Muscle layer of colon (tissue), 2 donors: Measurements from ENCODE around the gene ZCWPW1.
"Not testable (repeated sequence)": the region's sequence is repeated elsewhere in the genome, so short reads cannot be mapped to it uniquely, and the experiment has no call there.

Source experiments
- H3K27ac ChIP-seq: one replicate; pipeline ENCODE4 v1.7.0; 2013; ENCODE audit warnings: low read depth, mild to moderate bottlenecking, low read length, moderate library complexity
- H3K27me3 ChIP-seq, 2 donors: one replicate each; pipeline ENCODE4 v1.7.0; 2013; ENCODE audit warnings: low read length in 2 of 2, mild to moderate bottlenecking in 2 of 2; ENCODE audit not compliant: insufficient read depth in 2 of 2, control insufficient read depth in 1 of 2
- H3K36me3 ChIP-seq: one replicate; pipeline ENCODE4 v1.7.0; 2013; ENCODE audit warnings: mild to moderate bottlenecking, low read length; ENCODE audit not compliant: insufficient read depth
- H3K4me1 ChIP-seq: one replicate; pipeline ENCODE4 v1.7.0; 2013; ENCODE audit warnings: mild to moderate bottlenecking, low read length; ENCODE audit not compliant: insufficient read depth
- H3K4me3 ChIP-seq, 2 donors: one replicate each; pipeline ENCODE4 v1.7.0; 2013; ENCODE audit warnings: low read length in 2 of 2, low read depth in 1 of 2, mild to moderate bottlenecking in 1 of 2, moderate library complexity in 1 of 2
- H3K9ac ChIP-seq: one replicate; pipeline ENCODE4 v1.7.0; 2013; ENCODE audit warnings: low read length
- H3K9me3 ChIP-seq: one replicate; pipeline ENCODE4 v1.7.0; 2013; ENCODE audit warnings: mild to moderate bottlenecking, low read length
- donor health status: abdominal sarcoma.
- donor health status: Adenocarcinoma of cecum.

ZCWPW1 gene

GRCh38 chr7:100353685-100354330 is 74.7 kb downstream of the ZCWPW1 start:
- Histone ChIP-seq H3K9me3 (no peaks in the 10 kb centered on the region), H3K9ac (no peak overlapping the region), H3K27ac (no peak overlapping the region), H3K4me3 (no peak overlapping the region), H3K4me1 (no peaks in the 10 kb centered on the region), H3K27me3 (no peaks in the 10 kb centered on the region), H3K36me3 (peaks cover 73% of the 10 kb centered on the region)

- H3K9me3 ChIP-seq = no peaks in the 10 kb centered on the region
- no peak overlapping the region for H3K4me3 ChIP-seq
- no peaks in the 10 kb centered on the region for H3K4me1 ChIP-seq
- H3K27me3 ChIP-seq = no peaks in the 10 kb centered on the region
- H3K36me3 ChIP-seq = peaks cover 66% of the 10 kb centered on the region
- H3K9ac ChIP-seq = no peak overlapping the region
- H3K27ac ChIP-seq = no peak overlapping the region
These were observed 75.4 kb downstream of the ZCWPW1 start for GRCh38 chr7:100352984-100353684.

- not testable (repeated sequence) for H3K27ac ChIP-seq, H3K4me3 ChIP-seq, H3K4me1 ChIP-seq, H3K9me3 ChIP-seq, H3K9ac ChIP-seq, H3K27me3 ChIP-seq
- peaks cover 68% of the 10 kb centered on the region for H3K36me3 ChIP-seq
These were observed 76.2 kb downstream of the ZCWPW1 start for GRCh38 chr7:100352230-100352781.

DNA sequence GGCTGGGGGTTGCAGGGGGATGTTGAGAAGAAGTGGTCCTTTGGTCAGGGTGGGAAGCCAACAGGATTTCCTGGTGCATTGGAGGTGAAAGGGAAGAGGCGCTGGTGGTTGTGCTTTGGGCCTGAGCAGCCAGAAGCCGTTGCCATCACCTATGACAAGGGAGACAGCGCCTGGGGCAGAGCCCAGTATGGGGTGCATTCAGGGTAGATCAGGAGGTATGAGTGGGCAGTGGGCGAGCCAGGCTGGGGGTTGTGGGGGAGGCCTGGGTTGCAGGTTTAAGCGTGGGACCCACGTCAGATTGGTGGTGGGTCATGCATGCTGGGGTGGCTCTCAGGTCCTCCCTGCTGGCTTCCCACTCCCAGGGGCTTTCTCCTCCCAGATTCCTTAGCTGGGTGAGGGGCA is 76.8 kb downstream of the ZCWPW1 start:
- Histone ChIP-seq H3K4me1 (no peaks in the 10 kb centered on the region), H3K36me3 (peaks cover 68% of the 10 kb centered on the region), H3K27ac (no peak overlapping the region), H3K9me3 (no peaks in the 10 kb centered on the region), H3K27me3 (no peaks in the 10 kb centered on the region), H3K9ac (no peak overlapping the region), H3K4me3 (no peak overlapping the region)
